Loucy (cell line): ENCODE measurements around the gene MAB21L4.

Experiments used
- H2AFZ ChIP-seq: fragments of 200-600 bp; sonication (generic); 2 replicates; pipeline ENCODE4 v1.6.0; 2016; ENCODE audit warnings: antibody characterized with exemption, mild to moderate bottlenecking, low read length, moderate library complexity
- H3F3A ChIP-seq: fragments of 200-600 bp; 2 replicates; pipeline ENCODE4 v1.6.0; 2016; ENCODE audit warnings: antibody characterized with exemption, low read depth, mild to moderate bottlenecking
- H3K27me3 ChIP-seq: fragments of 200-600 bp; sonication (generic); 2 replicates; pipeline ENCODE4 v1.6.1; 2014; ENCODE audit warnings: low read length, mild to moderate bottlenecking; ENCODE audit not compliant: insufficient read depth, poor library complexity, severe bottlenecking
- H3K36me3 ChIP-seq: fragments of 200-600 bp; sonication (generic); 2 replicates; pipeline ENCODE4 v1.6.1; 2016; ENCODE audit warnings: low read length; ENCODE audit not compliant: insufficient read depth
- H3K4me1 ChIP-seq: fragments of 200-600 bp; sonication (generic); 2 replicates; pipeline ENCODE4 v1.5.1; 2014; ENCODE audit warnings: low read length, mild to moderate bottlenecking; ENCODE audit not compliant: insufficient read depth, poor library complexity, severe bottlenecking
- H3K4me2 ChIP-seq: fragments of 200-600 bp; sonication (generic); 2 replicates; pipeline ENCODE4 v1.6.0; 2014; ENCODE audit warnings: antibody characterized with exemption, low read length, low read depth, mild to moderate bottlenecking; ENCODE audit not compliant: poor library complexity, severe bottlenecking
- H3K4me3 ChIP-seq: fragments of 200-600 bp; sonication (generic); 2 replicates; pipeline ENCODE4 v1.5.1; 2014; ENCODE audit warnings: low read length, mild to moderate bottlenecking, mixed read lengths; ENCODE audit not compliant: poor library complexity, severe bottlenecking
- H3K79me2 ChIP-seq: fragments of 200-600 bp; sonication (generic); 2 replicates; pipeline ENCODE4 v1.6.1; 2014; ENCODE audit warnings: low read length; ENCODE audit not compliant: insufficient read depth
- H3K9ac ChIP-seq: fragments of 200-600 bp; sonication (generic); 2 replicates; pipeline ENCODE4 v1.6.0; 2014; ENCODE audit warnings: mild to moderate bottlenecking, low read depth, low read length, moderate library complexity; ENCODE audit not compliant: poor library complexity, severe bottlenecking
- H3K9me2 ChIP-seq: fragments of 200-600 bp; sonication (generic); replicated peaks from 2 replicates; pipeline ENCODE4 v1.6.1; 2016; ENCODE audit warnings: low read depth, low read length, mixed read lengths
- H3K9me3 ChIP-seq: fragments of 200-600 bp; sonication (generic); 2 replicates; pipeline ENCODE4 v1.6.1; 2014; ENCODE audit warnings: mild to moderate bottlenecking, antibody characterized with exemption, low read length, low read depth; ENCODE audit not compliant: insufficient read depth
- H4K20me1 ChIP-seq: fragments of 200-600 bp; sonication (generic); 2 replicates; pipeline ENCODE4 v1.6.0; 2014; ENCODE audit warnings: antibody characterized with exemption, low read length, mild to moderate bottlenecking; ENCODE audit not compliant: insufficient read depth, poor library complexity, severe bottlenecking
- EZH2phosphoT487 ChIP-seq: fragments of 200-600 bp; IDR thresholded peaks from 2 replicates; pipeline ENCODE4 v1.6.1; 2018; ENCODE audit warnings: antibody characterized with exemption, mild to moderate bottlenecking, moderate library complexity, borderline replicate concordance
- TF ChIP-seq, protein P1 (sequence below): fragments of 200-600 bp; sonication (generic); conservative IDR thresholded peaks from 2 replicates; pipeline ENCODE4 v1.5.1; 2014; ENCODE audit warnings: mild to moderate bottlenecking, antibody characterized with exemption, low read length

Gene MAB21L4

DNA sequence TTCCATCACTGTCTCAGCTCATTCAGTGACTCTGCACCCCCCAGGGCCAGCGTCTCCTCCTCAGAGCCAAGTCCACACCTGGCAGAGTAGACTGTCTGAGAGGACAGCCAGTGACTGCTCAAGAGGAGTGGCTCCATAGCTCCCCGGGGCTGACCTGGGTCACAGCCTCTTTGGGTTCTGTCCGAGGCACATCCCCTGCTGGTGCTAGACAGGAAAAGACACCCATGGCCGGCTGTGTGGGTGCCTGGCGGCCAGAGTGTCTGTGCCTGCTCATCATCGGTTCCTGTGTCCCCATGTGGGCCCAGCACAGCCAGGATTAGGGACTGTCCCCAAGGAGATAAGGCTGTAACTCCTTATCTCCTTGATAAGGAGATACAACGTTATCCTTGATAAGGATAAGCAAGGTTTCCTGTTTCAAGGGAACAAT lies 6.7 kb upstream of the MAB21L4 start:
- Histone ChIP-seq H3K4me3 (no peak overlapping the region), H3K9me3 (no peaks in the 10 kb centered on the region; the same call in 1 of the 2 replicates), H3K9me2 (no peaks in the 10 kb centered on the region), H3K79me2 (no peaks in the 10 kb centered on the region), H2AFZ (no peak overlapping the region), H3F3A (no peaks in the 10 kb centered on the region), H4K20me1 (no peaks in the 10 kb centered on the region), H3K9ac (no peak overlapping the region), H3K27me3 (no peaks in the 10 kb centered on the region), H3K36me3 (no peaks in the 10 kb centered on the region), H3K4me2 (no peak overlapping the region), H3K4me1 (no peaks in the 10 kb centered on the region)
- TF ChIP-seq, protein P1, sequence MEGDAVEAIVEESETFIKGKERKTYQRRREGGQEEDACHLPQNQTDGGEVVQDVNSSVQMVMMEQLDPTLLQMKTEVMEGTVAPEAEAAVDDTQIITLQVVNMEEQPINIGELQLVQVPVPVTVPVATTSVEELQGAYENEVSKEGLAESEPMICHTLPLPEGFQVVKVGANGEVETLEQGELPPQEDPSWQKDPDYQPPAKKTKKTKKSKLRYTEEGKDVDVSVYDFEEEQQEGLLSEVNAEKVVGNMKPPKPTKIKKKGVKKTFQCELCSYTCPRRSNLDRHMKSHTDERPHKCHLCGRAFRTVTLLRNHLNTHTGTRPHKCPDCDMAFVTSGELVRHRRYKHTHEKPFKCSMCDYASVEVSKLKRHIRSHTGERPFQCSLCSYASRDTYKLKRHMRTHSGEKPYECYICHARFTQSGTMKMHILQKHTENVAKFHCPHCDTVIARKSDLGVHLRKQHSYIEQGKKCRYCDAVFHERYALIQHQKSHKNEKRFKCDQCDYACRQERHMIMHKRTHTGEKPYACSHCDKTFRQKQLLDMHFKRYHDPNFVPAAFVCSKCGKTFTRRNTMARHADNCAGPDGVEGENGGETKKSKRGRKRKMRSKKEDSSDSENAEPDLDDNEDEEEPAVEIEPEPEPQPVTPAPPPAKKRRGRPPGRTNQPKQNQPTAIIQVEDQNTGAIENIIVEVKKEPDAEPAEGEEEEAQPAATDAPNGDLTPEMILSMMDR, result no peak
- no peak for TF ChIP-seq EZH2phosphoT487

DNA sequence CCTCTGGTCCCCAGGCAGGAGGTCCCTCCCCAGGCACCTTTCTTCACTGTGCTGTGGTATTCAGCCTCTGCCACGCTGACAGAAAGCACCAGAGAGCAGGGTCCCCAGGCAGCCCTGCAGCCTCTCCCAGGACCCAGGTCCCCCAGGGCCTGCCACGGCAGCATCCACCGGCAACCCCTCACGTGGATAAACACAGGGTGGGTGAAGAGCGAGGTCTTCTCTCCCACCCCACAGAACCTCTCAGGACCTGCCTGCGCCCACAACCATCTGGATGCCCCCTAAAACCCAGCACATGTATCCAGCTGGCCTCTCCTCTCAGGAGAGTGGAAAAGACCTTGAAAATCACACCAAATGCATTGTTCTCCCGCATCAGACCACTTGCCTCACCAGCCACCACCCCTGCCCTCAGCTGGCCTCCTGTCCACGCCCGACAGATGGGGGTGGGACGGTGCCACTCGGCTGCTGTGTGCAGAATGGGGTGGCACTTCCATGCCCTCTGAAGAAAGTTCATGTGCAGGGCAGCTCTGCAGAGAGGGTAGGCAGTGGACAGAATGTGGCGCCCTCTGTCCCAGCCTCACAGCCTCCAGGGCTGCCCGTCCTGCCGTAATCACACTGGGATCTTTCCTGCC lies 6.1 kb upstream of the MAB21L4 start:
- Histone ChIP-seq H3F3A (no peaks in the 10 kb centered on the region), H3K9me3 (no peaks in the 10 kb centered on the region; the same call in 1 of the 2 replicates), H3K4me2 (no peak overlapping the region), H3K9me2 (no peaks in the 10 kb centered on the region), H4K20me1 (no peaks in the 10 kb centered on the region), H2AFZ (no peak overlapping the region), H3K27me3 (no peaks in the 10 kb centered on the region), H3K79me2 (no peaks in the 10 kb centered on the region), H3K36me3 (no peaks in the 10 kb centered on the region), H3K9ac (no peak overlapping the region), H3K4me1 (no peaks in the 10 kb centered on the region), H3K4me3 (no peak overlapping the region)
- TF ChIP-seq, protein P1, result no peak
- no peak for TF ChIP-seq EZH2phosphoT487

- no peaks in the 10 kb centered on the region for H3K36me3 ChIP-seq
- H2AFZ ChIP-seq, result no peak overlapping the region
- no peak overlapping the region for H3K4me3 ChIP-seq
- no peaks in the 10 kb centered on the region for H3K27me3 ChIP-seq
- no peak overlapping the region for H3K4me2 ChIP-seq
- no peaks in the 10 kb centered on the region; the same call in 1 of the 2 replicates for H3K9me3 ChIP-seq
- H3K4me1 ChIP-seq, result no peaks in the 10 kb centered on the region
- no peak overlapping the region for H3K9ac ChIP-seq
- no peak for TF ChIP-seq EZH2phosphoT487
- TF ChIP-seq, protein P1, result no peak
- no peaks in the 10 kb centered on the region for H3K79me2 ChIP-seq
- no peaks in the 10 kb centered on the region for H4K20me1 ChIP-seq
- no peaks in the 10 kb centered on the region for H3K9me2 ChIP-seq
- no peaks in the 10 kb centered on the region for H3F3A ChIP-seq
These were observed 4.3 kb upstream of the MAB21L4 start for GRCh38 chr2:240900141-240900860.
